Activated CD8-positive, alpha-beta memory T cell treated with anti-CD3 and anti-CD28 coated beads for 36 hours (primary cell): ENCODE measurements around the gene AIG1. TPM values are rescaled to one million over a fixed set of nuclear protein-coding genes. Genes with fewer than 3 reads are reported as not detected.
"Not testable (repeated sequence)": the region's sequence is repeated elsewhere in the genome, so short reads cannot be mapped to it uniquely, and the experiment has no call there.

Experiments
- CTCF ChIA-PET: fragments of 350-600 bp; sonication (Branson Sonifier 250); formaldehyde crosslinking; loops from one replicate; lab custom pipeline; 2021; ENCODE audit warnings: antibody characterized with exemption; lab: Charles Lee
- POLR2A ChIA-PET: fragments of 350-600 bp; sonication (Branson Sonifier 250); formaldehyde crosslinking; loops from one replicate; lab custom pipeline; 2021; ENCODE audit warnings: antibody characterized with exemption; lab: Charles Lee
- total RNA-seq, 2 experiments: library from RNA; stranded (reverse); gene quantifications; one replicate each; pipeline ENCODE4 v1.2.3, GENCODE V29; 2021

The AIG1 gene
- total RNA-seq, 2 experiments from 2014 or later, result 11.1 to 11.2 TPM

DNA sequence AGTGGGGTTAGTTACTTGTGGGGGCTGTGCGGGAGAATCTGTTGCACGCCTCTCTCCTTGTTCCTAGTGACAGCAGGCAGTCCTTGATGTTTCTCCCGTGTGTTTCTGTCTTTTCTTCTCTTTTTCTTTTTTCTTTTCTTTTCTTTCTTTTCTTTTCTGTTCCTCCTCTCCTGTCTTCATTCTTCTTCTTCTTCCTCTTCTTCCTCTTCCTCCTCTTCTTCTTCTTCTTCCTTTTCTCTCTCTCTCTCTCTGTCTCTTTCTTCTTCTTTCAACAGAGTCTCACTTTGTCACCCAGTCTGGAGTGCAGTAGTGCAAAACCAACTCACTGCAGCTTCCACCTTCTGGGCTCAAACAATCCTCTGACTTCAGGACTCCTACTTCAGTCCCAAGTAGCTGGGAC is 6.8 kb upstream of the AIG1 start:
- CTCF ChIA-PET, result no interaction called here
- POLR2A ChIA-PET, result no interaction called here

DNA sequence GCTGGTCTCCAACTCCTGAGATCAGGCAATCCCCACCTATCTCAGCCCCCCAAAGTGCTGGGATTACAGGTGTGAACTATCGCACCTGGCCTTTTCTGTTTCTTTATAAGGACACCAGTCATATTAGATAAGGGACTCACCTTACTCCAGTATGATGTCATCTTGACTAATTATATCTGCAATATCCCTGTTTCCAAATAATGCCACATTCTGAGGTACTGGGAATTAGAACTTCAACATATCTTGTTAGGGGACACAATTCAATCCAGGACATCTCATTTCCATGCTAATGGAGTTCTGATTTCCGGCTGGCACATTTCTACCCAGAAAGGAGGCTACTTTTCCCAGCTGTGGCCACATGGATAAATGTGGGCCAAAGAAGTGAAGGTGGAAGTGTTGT is 6.4 kb upstream of the AIG1 start:
- ChIA-PET POLR2A (no interaction called here), CTCF (no interaction called here)

DNA sequence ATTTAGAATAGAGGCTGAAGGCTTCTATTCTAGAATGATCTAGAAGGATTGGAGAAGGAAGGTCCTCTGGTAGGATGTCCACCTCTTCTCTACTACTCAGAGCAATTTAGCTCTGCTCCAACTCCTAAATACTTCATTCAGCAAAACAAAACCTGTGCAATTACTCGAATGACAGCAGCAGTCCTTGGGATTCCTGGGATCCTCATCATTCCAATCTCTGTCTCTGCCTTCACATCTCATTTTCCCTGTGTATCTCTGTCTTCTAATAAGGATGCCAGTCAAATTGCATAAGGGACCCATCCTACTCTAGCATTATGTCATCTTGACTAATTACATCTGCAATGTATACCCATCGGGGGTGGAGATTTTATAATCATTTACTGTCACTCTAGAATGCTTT is 5.5 kb upstream of the AIG1 start:
- CTCF ChIA-PET, result no interaction called here
- POLR2A ChIA-PET, result no interaction called here

DNA sequence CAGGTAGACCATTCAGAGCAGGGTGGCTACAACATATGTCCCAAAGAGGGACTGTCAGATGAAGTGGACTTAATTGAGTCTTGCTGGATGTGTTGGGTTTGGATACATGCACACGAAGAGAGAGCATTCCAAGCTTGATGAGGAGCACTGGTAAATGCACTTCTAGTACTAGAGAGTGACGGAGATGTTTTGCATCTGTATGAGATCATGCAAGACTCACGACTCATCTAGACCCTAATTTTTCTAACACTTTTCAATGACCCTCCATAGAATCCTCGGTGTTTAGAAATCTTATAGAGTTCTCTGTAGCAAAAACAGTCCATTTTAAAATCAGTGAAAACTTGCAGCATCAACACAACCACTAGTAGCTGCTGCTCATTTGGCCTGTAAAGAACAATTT is 4.8 kb upstream of the AIG1 start:
- POLR2A ChIA-PET, result no interaction called here
- CTCF ChIA-PET, result no interaction called here

DNA sequence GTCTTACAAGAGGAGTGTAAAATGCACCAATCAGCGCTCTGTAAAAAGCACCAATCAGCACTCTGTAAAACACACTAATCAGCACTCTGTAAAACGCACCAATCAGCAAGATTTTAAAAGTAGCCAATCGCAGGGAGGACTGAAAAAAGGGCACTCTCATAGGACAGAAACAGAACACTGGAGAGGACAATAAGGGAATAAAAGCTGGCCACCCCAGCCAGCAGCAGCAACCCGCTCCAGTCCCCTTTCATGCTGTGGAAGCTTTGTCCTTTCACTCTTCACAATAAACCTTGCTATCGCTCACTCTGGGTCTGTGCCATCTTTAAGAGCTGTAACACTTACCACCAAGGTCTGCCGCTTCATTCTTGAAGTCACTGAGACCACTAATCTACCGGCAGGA is 1.7 kb upstream of the AIG1 start:
- ChIA-PET CTCF (no interaction called here), POLR2A (interaction anchor here (0.8 kb wide), 1 partner anchor 112 kb away, joined by 3 read pairs; no protein-coding TSS in a partner anchor)

DNA sequence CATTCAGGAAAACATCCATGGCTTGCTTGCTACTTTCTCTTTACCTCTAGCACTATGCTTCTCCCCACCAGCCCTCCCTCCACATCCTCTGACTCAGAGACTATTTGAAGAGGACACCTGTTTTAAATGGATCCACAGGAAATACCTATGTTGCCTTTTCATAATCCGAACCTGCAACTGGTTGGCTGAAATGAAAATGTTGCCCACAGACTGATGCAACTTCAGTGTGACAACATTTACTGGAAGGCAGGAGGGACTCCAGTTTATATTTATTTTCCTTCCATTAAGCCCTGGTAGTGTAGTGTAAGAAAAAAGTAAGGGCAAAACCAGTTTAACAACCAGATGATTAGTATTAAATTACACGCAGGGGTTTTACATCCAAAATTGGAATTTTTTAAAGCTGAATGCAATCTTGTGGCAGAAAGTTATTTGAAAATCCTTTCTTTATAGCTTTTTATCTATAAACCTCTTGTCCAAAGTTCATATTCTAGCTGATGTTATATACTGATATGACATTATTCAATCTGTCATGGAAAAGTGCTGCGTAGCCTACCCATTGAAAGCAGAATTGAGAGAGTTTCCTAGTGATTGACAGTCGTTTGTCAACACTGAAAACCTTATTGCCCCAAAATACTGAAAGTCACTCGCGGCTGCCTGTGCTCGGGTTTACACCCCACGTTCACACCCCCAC is 881 bp upstream of the AIG1 start:
- CTCF ChIA-PET, result interaction anchor here (1.8 kb wide), 1 partner anchor 37 kb away, joined by 4 read pairs; no protein-coding TSS in a partner anchor

DNA sequence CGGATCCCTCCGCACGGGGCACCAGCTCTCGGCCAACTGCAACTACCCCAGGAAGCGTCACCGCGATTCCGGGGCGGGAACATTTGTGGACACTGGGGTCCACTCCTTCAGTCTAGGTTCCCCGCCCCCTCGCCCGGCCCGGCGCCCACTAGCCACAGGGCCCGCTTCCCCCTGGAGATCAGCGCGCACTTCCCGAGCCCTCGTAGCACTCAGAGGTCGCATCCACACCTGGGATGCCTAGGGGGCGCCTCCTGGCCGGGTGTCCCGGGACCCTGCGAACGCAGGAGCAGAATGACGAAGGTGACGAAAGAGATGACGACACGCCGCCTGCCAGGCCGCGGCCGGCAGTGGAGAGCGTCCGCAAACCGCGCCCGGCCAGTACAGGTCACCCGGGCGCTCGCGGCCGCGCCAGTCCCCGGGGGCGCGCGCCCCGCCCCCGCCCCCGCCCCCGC is 309 bp upstream of the AIG1 start:
- ChIA-PET POLR2A (interaction anchor here (0.6 to 1.0 kb wide), 6 partner anchors 21 to 390 kb away, joined by 3 to 9 read pairs (median 3); partner anchors contain the start of genes ADAT2 and PEX3), CTCF (interaction anchor here (1.8 kb wide), 1 partner anchor 36 kb away, joined by 4 read pairs; no protein-coding TSS in a partner anchor)

More for the DNA sequence above, 881 bp upstream of the AIG1 start:
- POLR2A ChIA-PET, result interaction anchor here (0.6 to 1.0 kb wide), 6 partner anchors 20 to 391 kb away, joined by 3 to 9 read pairs (median 3); partner anchors contain the start of genes ADAT2 and PEX3

DNA sequence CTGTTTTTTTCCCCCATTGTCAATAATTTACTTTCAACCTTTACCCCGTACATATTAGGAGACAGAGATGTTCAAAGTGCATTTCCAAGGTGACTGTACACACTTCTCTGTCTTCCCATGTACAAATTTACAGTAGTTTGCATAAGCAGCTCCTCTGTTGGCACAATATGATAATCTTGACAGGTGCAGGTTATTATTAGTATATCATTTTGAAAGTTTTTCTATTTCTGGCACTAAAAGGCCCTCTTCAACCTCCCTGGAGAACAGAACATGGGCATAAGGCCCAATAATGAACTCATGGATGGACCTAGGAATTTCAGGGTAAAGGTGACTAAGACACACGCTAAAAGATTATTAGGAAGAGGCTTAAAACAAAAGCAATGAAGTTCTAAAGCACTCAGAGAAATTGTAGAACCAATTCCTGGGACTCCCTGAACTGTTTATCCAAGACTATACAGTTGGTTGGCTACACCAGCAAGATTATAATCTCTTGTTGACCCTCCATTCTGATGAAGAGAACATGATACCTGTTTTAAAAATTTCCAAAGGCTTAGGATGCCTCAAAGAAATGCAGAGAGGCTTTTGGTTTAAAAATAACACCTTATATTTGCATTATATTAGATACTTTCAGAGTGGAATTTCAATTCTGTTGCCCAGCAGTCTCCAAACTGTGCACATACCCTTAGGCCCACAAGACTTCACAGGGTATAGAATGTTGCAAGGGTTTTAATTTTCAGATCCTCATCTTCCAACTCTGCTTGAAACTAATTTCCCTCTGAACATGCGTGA is 1.1 kb downstream of the AIG1 start:
- CTCF ChIA-PET, result interaction anchor here (1.8 kb wide), 1 partner anchor 35 kb away, joined by 4 read pairs; no protein-coding TSS in a partner anchor
- POLR2A ChIA-PET, result interaction anchor here (0.7 kb wide), 1 partner anchor 115 kb away, joined by 8 read pairs; no protein-coding TSS in a partner anchor

DNA sequence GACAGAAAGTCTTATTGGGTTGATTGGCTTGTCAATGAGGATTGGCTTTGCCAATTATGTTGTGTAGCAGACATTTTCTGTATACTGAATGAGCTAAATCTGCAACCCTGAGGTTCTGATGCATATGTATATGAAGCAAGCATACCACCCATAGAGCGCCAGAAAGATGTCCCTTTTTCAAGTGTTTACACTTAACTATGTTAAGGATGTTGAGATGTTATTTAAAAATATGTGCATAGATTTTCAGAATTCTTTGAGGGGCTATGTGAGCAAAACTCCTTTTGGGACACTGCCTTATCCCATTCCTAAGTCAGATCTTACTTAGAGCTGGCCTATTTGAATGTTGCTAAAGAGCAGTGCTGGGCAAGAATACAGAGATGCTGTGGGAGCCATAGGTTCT is 1.9 kb downstream of the AIG1 start:
- ChIA-PET POLR2A (no interaction called here), CTCF (interaction anchor here (1.3 kb wide), 1 partner anchor 369 kb away, joined by 3 read pairs; no protein-coding TSS in a partner anchor)

DNA sequence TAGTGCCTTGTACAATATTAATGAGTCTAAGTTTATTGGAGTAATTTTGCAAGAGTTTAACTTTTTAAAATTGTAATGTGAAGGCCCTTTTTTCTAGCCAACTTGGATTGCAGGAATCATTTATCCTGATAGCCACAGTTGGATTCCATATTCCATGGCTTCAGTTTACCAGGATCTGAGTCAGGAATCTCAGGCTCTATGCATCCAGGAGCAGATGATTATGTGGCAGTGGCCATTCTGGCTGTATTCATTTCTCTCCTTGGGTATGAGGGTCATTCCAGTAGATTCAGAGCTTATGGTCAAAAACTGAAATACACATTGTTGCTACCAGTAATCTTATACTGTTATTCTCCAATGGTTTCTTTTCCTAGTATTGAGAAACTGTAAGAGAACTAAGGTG is 2.9 kb downstream of the AIG1 start:
- CTCF ChIA-PET, result interaction anchor here (1.3 kb wide), 1 partner anchor 370 kb away, joined by 3 read pairs; no protein-coding TSS in a partner anchor
- POLR2A ChIA-PET, result no interaction called here

DNA sequence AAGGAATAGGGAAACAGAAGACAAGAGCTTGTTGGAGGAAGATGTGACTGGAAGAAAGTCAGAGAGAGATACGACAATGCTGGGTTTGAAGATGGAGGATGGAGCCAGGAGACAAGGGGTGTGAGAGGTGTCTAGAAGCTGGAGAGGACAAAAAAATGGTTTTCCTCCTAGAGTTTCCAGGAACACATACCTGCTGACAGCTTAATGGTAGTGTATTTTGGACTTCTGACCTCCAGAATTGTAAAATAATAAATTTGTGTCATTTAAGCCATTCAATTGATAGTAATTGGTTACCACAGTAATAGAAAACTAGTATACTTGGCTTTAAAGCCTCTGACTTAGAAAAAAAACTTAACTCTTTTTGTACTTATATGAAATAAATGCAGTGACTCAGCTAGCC is 3.6 kb downstream of the AIG1 start:
- CTCF ChIA-PET, result no interaction called here
- POLR2A ChIA-PET, result no interaction called here

DNA sequence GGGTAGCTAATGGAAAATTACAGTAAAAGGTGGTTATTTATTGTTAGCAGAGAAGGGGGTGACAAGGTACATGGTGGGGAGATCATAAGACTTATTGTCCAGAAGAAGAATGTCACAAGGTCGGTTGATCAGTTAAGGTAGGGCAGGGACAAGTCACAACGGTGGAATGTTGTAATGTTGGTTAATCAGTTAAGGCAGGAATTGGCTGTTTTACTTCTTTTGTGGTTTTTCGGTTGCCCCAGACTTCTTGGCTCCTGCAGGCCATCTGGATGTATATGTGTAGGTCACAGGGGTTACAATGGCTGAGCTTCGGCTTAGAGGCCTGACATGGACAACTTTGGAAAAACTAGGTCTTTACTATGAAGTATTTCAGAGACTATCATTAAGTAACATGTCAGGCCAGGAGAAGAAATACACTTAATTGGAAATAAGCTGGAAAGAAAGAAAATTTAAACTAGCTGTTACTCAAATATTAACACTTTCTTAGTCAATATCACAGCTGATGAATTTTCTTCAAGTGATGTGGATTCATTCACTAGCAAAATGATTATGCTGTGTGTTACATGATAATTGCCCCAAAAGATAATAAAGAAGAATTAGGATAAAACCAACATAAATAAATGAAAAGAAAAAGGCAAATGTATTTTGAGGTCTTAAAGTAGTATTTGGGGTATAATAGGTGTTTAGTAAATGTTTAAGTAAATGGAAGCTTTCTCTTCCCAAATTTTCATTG is 4.4 kb downstream of the AIG1 start:
- POLR2A ChIA-PET, result no interaction called here
- CTCF ChIA-PET, result no interaction called here

DNA sequence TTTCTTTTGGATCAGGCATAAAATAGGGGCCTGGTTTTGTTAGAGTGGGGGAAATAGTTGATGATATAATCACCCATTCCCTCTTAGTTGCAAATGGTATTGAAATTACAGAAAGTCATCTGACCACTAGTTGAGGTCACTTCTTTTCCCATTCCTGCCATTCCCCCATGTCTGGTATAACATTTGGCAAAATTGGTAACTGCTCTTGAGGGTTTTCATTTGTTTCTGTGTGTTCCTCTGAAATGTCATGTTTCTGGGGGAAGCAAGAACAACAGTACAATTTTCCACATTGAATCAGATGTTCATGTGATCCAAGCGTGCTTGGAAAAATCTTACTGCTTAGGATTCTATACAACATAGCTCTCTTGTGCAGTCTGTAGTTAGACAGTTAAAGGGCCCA is 7.3 kb downstream of the AIG1 start:
- POLR2A ChIA-PET, result no interaction called here
- CTCF ChIA-PET, result no interaction called here

DNA sequence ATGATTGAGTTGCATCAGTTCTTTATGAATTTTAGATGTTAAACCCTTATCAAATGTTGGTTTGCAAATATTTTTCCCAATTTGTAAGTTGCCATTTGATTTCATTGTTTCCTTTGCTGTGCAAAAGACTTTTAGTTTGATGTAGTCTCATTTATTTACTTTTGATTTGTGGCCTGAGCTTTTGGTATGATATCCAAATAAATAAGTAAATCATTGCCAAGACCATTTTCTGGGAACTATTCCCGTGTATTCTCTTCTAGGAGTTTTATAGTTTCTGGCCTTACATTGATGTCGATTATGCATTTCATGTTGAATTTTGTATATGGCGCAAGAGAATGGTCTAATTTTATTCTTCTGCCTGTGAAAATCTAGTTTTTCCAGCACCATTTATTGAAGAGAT is 13.4 kb downstream of the AIG1 start:
- CTCF ChIA-PET, result no interaction called here
- POLR2A ChIA-PET, result no interaction called here

DNA sequence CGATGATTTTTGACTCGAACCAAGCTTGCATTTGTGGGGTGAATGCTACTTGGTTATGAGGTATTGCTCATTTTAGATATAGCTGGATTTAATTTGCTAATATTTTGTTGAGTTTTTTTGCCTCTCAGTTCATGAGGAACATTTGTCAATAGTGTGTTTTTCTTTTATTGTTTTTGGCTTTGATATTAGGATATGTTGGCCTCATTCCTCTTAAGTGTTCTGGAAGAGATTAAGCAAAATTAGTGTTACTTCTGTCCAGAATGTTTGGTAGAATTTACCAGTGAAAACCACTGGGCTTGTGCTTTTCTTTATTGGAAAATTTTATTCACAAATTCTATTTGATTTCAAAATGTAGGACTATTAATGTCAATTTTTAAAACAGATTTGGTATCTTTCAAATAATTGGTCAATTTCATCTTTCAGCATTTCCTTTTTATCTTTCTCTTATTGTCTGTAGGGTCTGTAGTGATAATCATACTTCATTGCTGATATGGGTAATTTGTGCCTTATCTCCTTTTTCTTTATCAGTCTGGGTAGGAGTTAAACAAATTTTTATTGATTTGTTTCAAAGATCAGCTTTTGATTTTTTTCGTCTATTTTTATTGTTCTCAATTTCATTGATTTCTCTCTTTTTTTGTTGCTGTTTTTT is 14.1 kb downstream of the AIG1 start:
- POLR2A ChIA-PET, result no interaction called here

DNA sequence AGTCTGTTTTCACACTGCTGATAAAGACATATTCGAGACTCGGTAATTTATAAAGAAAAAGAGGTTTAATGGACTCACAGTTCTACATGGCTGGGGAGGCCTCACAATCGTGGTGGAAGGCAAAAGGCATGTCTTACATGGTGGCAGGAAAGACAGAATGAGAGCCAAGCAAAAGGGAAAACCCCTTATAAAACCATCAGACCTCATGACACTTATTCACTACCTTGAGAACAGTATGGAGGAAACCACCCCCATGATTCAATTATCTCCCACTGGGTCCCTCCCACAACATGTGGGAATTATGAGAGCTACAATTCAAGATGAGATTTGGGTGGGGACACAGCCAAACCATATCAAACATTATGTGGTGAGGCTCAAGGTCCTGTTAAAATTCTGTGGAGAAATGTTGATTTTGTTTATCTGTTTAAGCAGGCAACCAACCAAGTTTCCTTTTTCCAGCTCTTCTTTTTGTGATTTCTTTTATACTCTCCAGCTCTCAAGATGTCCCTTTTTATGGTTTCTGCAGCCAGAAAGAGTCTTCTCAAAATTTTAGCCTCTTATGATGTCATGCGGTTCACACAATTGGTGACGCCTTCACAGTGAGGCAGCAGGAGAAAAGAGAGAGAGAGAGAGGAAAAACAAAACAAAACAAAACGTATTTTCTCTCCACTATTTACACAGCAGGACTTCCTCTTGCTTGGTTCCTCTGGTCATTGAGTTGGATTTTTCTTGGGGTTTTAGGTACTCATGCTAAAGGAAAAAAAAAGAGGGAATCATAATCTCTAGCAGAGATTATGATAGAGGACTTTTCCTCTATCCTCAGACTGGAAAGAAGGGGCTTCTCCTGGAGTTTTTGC is 18.0 kb downstream of the AIG1 start:
- ChIA-PET POLR2A (no interaction called here), CTCF (no interaction called here)

More for the DNA sequence above, 14.1 kb downstream of the AIG1 start:
- CTCF ChIA-PET, result no interaction called here

DNA sequence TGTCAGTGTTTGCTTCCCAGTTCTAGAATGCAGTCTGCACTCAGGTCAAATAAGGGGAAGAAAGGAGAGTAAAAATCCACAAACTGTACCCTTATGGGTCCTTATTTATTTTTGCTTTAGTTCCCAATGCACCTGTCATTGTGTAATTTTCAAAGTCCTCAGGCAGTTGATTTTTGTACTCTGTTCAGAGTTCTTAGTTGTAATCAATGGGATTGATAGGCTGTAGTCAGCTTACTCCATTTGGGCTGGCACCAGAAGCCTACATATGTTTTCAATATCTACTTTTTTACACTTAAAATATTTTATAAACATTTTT is 18.6 kb downstream of the AIG1 start:
- POLR2A ChIA-PET, result no interaction called here
- CTCF ChIA-PET, result no interaction called here

DNA sequence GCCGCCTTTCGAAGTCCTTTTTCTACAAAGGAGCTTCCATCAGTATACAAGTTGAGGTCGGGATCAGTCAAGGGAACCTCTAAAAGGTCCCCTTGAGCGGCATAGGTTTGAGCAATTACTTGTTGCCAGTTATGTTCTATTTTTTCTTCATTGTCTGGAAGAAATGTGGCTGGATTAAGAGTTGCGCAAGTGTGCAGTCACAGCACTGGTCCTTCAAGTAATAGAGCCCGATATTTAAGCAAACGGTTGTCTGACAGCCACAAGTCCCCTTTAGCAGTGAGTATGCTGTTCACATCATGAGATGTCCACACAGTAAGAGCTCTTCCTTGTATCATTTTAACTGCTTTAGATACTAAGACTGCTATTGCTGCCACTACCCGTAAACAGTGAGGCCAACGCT is 21.6 kb downstream of the AIG1 start:
- POLR2A ChIA-PET, CTCF ChIA-PET: not testable (repeated sequence)
